ENCODE results near the gene IREB2.
A peak's percentile ranks its signal among the peaks of the same experiment; 100 is the strongest.

IREB2 gene

GRCh38 chr15:78437762-78438618 lies at the start of gene IREB2:
TSS of gene IREB2 (plus strand) at chr15:78438216. CDS start at chr15:78438338, 122 bp downstream.
- Histone ChIP-seq H3K4me3 (ENCODE audit: low read depth, low read length) (peak within 1 kb of the TSS; percentile 90), H3K4me1 (ENCODE audit: control insufficient read depth, insufficient read depth, low read length) (no peaks in the 10 kb centered on the region), H3K27me3 (ENCODE audit: control insufficient read depth, insufficient read depth, low read length) (no peaks in the 10 kb centered on the region), H3K9ac (ENCODE audit: low read depth, low read length) (peak within 1 kb of the TSS; percentile 97), H3K9me3 (ENCODE audit: control insufficient read depth, insufficient read depth, low read length) (no peaks in the 10 kb centered on the region), H3K36me3 (ENCODE audit: control insufficient read depth, insufficient read depth, low read length) (peaks cover 10% of the 10 kb centered on the region)

- no peak overlapping the region for H3K9ac ChIP-seq (ENCODE audit: low read depth, low read length)
- no peaks in the 10 kb centered on the region for H3K9me3 ChIP-seq (ENCODE audit: control insufficient read depth, insufficient read depth, low read length)
- H3K36me3 ChIP-seq (ENCODE audit: control insufficient read depth, insufficient read depth, low read length) = no peaks in the 10 kb centered on the region
- peaks cover 16% of the 10 kb centered on the region for H3K4me1 ChIP-seq (ENCODE audit: control insufficient read depth, insufficient read depth, low read length)
- H3K27me3 ChIP-seq (ENCODE audit: control insufficient read depth, insufficient read depth, low read length) = no peaks in the 10 kb centered on the region
- no peak overlapping the region for H3K4me3 ChIP-seq (ENCODE audit: low read depth, low read length)
Observed at GRCh38 chr15:78388865-78389264, 49.2 kb upstream of the IREB2 start.

- Histone ChIP-seq H3K27me3 (ENCODE audit: control insufficient read depth, insufficient read depth, low read length) (no peaks in the 10 kb centered on the region), H3K36me3 (ENCODE audit: control insufficient read depth, insufficient read depth, low read length) (no peaks in the 10 kb centered on the region), H3K4me3 (ENCODE audit: low read depth, low read length) (no peak overlapping the region), H3K9ac (ENCODE audit: low read depth, low read length) (no peak overlapping the region), H3K9me3 (ENCODE audit: control insufficient read depth, insufficient read depth, low read length) (no peaks in the 10 kb centered on the region), H3K4me1 (ENCODE audit: control insufficient read depth, insufficient read depth, low read length) (peaks cover 19% of the 10 kb centered on the region)
Observed at GRCh38 chr15:78389322-78389721, 48.7 kb upstream of the IREB2 start.

- no peaks in the 10 kb centered on the region for H3K27me3 ChIP-seq (ENCODE audit: control insufficient read depth, insufficient read depth, low read length)
Observed at GRCh38 chr15:78389738-78390137, 48.3 kb upstream of the IREB2 start.

GRCh38 chr15:78390242-78390641 lies 47.8 kb upstream of the IREB2 start:
- H3K9ac ChIP-seq (ENCODE audit: low read depth, low read length) = no peak overlapping the region
- no peaks in the 10 kb centered on the region for H3K36me3 ChIP-seq (ENCODE audit: control insufficient read depth, insufficient read depth, low read length)
- no peak overlapping the region for H3K4me3 ChIP-seq (ENCODE audit: low read depth, low read length)
- no peaks in the 10 kb centered on the region for H3K27me3 ChIP-seq (ENCODE audit: control insufficient read depth, insufficient read depth, low read length)
- peaks cover 26% of the 10 kb centered on the region for H3K4me1 ChIP-seq (ENCODE audit: control insufficient read depth, insufficient read depth, low read length)
- no peaks in the 10 kb centered on the region for H3K9me3 ChIP-seq (ENCODE audit: control insufficient read depth, insufficient read depth, low read length)

More at GRCh38 chr15:78389738-78390137, 48.3 kb upstream of the IREB2 start:
- Histone ChIP-seq H3K4me1 (ENCODE audit: control insufficient read depth, insufficient read depth, low read length) (peaks cover 23% of the 10 kb centered on the region), H3K9ac (ENCODE audit: low read depth, low read length) (no peak overlapping the region), H3K4me3 (ENCODE audit: low read depth, low read length) (no peak overlapping the region), H3K36me3 (ENCODE audit: control insufficient read depth, insufficient read depth, low read length) (no peaks in the 10 kb centered on the region), H3K9me3 (ENCODE audit: control insufficient read depth, insufficient read depth, low read length) (no peaks in the 10 kb centered on the region)

GRCh38 chr15:78390826-78391225 lies 47.2 kb upstream of the IREB2 start:
- peaks cover 30% of the 10 kb centered on the region for H3K4me1 ChIP-seq (ENCODE audit: control insufficient read depth, insufficient read depth, low read length)
- no peaks in the 10 kb centered on the region for H3K9me3 ChIP-seq (ENCODE audit: control insufficient read depth, insufficient read depth, low read length)
- H3K27me3 ChIP-seq (ENCODE audit: control insufficient read depth, insufficient read depth, low read length) = no peaks in the 10 kb centered on the region
- no peak overlapping the region for H3K4me3 ChIP-seq (ENCODE audit: low read depth, low read length)
- no peaks in the 10 kb centered on the region for H3K36me3 ChIP-seq (ENCODE audit: control insufficient read depth, insufficient read depth, low read length)
- no peak overlapping the region for H3K9ac ChIP-seq (ENCODE audit: low read depth, low read length)

- H3K4me1 ChIP-seq (ENCODE audit: control insufficient read depth, insufficient read depth, low read length) = peaks cover 29% of the 10 kb centered on the region
- H3K4me3 ChIP-seq (ENCODE audit: low read depth, low read length) = no peak overlapping the region
- no peaks in the 10 kb centered on the region for H3K36me3 ChIP-seq (ENCODE audit: control insufficient read depth, insufficient read depth, low read length)
- H3K9me3 ChIP-seq (ENCODE audit: control insufficient read depth, insufficient read depth, low read length) = no peaks in the 10 kb centered on the region
- no peak overlapping the region for H3K9ac ChIP-seq (ENCODE audit: low read depth, low read length)
- no peaks in the 10 kb centered on the region for H3K27me3 ChIP-seq (ENCODE audit: control insufficient read depth, insufficient read depth, low read length)
Observed at GRCh38 chr15:78391781-78392180, 46.2 kb upstream of the IREB2 start.

GRCh38 chr15:78392430-78392829 lies 45.6 kb upstream of the IREB2 start:
- Histone ChIP-seq H3K4me1 (ENCODE audit: control insufficient read depth, insufficient read depth, low read length) (peaks cover 26% of the 10 kb centered on the region), H3K27me3 (ENCODE audit: control insufficient read depth, insufficient read depth, low read length) (no peaks in the 10 kb centered on the region), H3K9me3 (ENCODE audit: control insufficient read depth, insufficient read depth, low read length) (no peaks in the 10 kb centered on the region), H3K36me3 (ENCODE audit: control insufficient read depth, insufficient read depth, low read length) (no peaks in the 10 kb centered on the region), H3K9ac (ENCODE audit: low read depth, low read length) (no peak overlapping the region), H3K4me3 (ENCODE audit: low read depth, low read length) (no peak overlapping the region)

GRCh38 chr15:78393137-78393536 lies 44.9 kb upstream of the IREB2 start:
- Histone ChIP-seq H3K27me3 (ENCODE audit: control insufficient read depth, insufficient read depth, low read length) (no peaks in the 10 kb centered on the region), H3K9me3 (ENCODE audit: control insufficient read depth, insufficient read depth, low read length) (no peaks in the 10 kb centered on the region), H3K36me3 (ENCODE audit: control insufficient read depth, insufficient read depth, low read length) (no peaks in the 10 kb centered on the region), H3K4me3 (ENCODE audit: low read depth, low read length) (no peak overlapping the region), H3K9ac (ENCODE audit: low read depth, low read length) (no peak overlapping the region), H3K4me1 (ENCODE audit: control insufficient read depth, insufficient read depth, low read length) (peaks cover 25% of the 10 kb centered on the region)

- Histone ChIP-seq H3K27me3 (ENCODE audit: control insufficient read depth, insufficient read depth, low read length) (no peaks in the 10 kb centered on the region), H3K4me3 (ENCODE audit: low read depth, low read length) (no peak overlapping the region), H3K36me3 (ENCODE audit: control insufficient read depth, insufficient read depth, low read length) (no peaks in the 10 kb centered on the region), H3K9ac (ENCODE audit: low read depth, low read length) (no peak overlapping the region), H3K9me3 (ENCODE audit: control insufficient read depth, insufficient read depth, low read length) (no peaks in the 10 kb centered on the region), H3K4me1 (ENCODE audit: control insufficient read depth, insufficient read depth, low read length) (peaks cover 22% of the 10 kb centered on the region)
Observed at GRCh38 chr15:78394026-78394425, 44.0 kb upstream of the IREB2 start.

- H3K4me3 ChIP-seq (ENCODE audit: low read depth, low read length) = no peak overlapping the region
- no peaks in the 10 kb centered on the region for H3K27me3 ChIP-seq (ENCODE audit: control insufficient read depth, insufficient read depth, low read length)
- H3K9me3 ChIP-seq (ENCODE audit: control insufficient read depth, insufficient read depth, low read length) = no peaks in the 10 kb centered on the region
- H3K9ac ChIP-seq (ENCODE audit: low read depth, low read length) = no peak overlapping the region
- no peaks in the 10 kb centered on the region for H3K36me3 ChIP-seq (ENCODE audit: control insufficient read depth, insufficient read depth, low read length)
- H3K4me1 ChIP-seq (ENCODE audit: control insufficient read depth, insufficient read depth, low read length) = peaks cover 18% of the 10 kb centered on the region
Observed at GRCh38 chr15:78394981-78395616, 42.9 kb upstream of the IREB2 start.
